ENCODE results near the gene DCTN5.
A peak's percentile ranks its signal among the peaks of the same experiment; 100 is the strongest.

- TF ChIP-seq POLR2A (IDR thresholded peaks at IDR 0.05) (no peak), CTCF (IDR thresholded peaks at IDR 0.05) (peak in 3 of 6 experiments; percentile 6 to 29 (median 7))
Measured at GRCh38 chr16:23597003-23597756, 44.1 kb upstream of the DCTN5 start.
